ENCODE results near the gene ETFA.

The ETFA gene

GRCh38 chr15:76208084-76208785 lies 103.0 kb downstream of the ETFA start:
- Histone ChIP-seq H3K27ac (no peak overlapping the region), H3K36me3 (peaks cover 10 to 48% (median 40%) of the 10 kb centered on the region in 3 donors), H3K4me3 (no peak overlapping the region), H3K9me3 (no peaks in the 10 kb centered on the region), H3K4me1 (peaks cover 0 to 4% (median 0%) of the 10 kb centered on the region in 4 donors), H3K27me3 (no peaks in the 10 kb centered on the region)
- intact Hi-C loops (cut with DNase I; ENCODE audit: low total_unique reads) = no loop called here
- no peak for DNase-seq
- no peak for TF ChIP-seq CTCF (IDR thresholded peaks at IDR 0.05)

GRCh38 chr15:76206325-76206976 lies 104.8 kb downstream of the ETFA start:
- H3K36me3 ChIP-seq = peaks cover 0 to 31% (median 22%) of the 10 kb centered on the region in 3 donors
- no peak overlapping the region for H3K27ac ChIP-seq
- H3K4me3 ChIP-seq = no peak overlapping the region
- TF ChIP-seq CTCF (IDR thresholded peaks at IDR 0.05) = no peak
- intact Hi-C loops (cut with DNase I; ENCODE audit: low total_unique reads) = no loop called here
- no peaks in the 10 kb centered on the region for H3K9me3 ChIP-seq
- peaks cover 0 to 4% (median 0%) of the 10 kb centered on the region in 4 donors for H3K4me1 ChIP-seq
- DNase-seq = peak; percentile 66 to 90
- H3K27me3 ChIP-seq = no peaks in the 10 kb centered on the region

DNA sequence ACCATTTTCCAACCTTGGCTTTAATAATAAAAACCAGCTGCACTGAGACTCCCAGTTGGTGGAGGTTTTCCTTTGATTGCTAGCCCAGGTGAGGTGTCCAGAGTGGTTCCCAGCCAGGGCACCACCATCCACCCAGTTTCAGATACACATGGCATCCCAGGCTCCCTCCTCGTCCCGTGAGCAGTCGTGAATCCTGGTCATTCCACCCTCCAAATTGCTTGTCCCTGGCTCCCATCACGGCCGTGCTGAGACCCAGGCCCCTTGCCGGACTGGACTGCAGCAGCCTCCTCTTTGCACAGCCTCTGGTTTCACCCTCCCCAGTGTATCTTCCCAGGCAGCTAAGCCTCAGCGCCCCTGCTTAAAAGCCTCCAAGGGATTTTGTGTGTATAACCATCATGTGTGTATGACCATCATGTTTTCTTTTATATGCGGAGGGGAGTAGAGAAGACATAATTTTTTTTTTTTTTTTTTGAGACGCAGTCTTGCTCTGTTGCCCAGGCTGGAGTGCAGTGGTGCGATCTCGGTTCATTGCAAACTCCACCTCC lies 106.3 kb downstream of the ETFA start:
- no peak for TF ChIP-seq CTCF (IDR thresholded peaks at IDR 0.05)
- H3K4me3 ChIP-seq = no peak overlapping the region

DNA sequence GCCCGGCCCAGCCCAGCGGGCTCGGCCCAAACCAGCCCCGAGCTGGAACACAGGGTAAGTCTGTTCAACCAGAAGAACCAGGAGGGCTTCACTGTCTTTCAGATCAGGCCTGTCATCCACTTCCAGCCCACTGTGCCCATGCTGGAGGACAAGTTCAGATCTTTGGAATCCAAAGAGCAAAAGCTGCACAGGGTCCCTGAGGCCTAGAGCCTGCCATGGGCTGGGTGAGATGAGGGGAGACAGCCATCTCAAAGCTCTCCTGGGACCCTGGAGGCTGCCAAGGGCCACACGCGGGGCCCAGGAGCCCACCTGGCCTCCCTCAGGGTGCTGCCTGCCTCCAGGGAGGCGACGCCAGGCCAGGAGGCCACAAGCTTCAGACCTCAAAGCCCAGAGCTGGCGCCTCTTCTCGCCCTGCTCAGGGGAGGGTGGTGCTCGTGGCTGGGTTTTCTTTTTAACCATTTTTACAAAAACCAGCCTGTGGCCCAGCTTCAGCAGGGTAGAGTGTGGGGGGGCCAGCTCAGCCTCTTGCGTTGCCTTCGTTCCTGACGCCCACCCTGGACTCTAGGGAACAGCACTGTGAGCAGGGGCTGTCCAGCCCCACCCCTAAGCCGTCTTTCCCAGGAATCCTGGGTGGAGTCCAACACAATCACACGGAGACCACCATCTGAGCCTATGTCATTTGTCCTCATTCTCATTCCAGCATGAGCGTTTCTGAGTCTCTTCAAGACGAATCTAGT lies 107.0 kb downstream of the ETFA start:
- Histone ChIP-seq H3K27me3 (no peaks in the 10 kb centered on the region), H3K4me3 (no peak overlapping the region), H3K4me1 (peaks cover 0 to 11% (median 5%) of the 10 kb centered on the region in 4 donors), H3K9me3 (no peaks in the 10 kb centered on the region), H3K36me3 (peaks cover 0 to 10% (median 9%) of the 10 kb centered on the region in 3 donors), H3K27ac (no peak overlapping the region)
- no peak for TF ChIP-seq CTCF (IDR thresholded peaks at IDR 0.05)
- intact Hi-C loops (cut with DNase I; ENCODE audit: low total_unique reads) = no loop called here
- DNase-seq = peak in 1 of 2 donors; percentile 48

More for the DNA sequence above, 106.3 kb downstream of the ETFA start:
- peaks cover 0 to 4% (median under 1%) of the 10 kb centered on the region in 4 donors for H3K4me1 ChIP-seq
- H3K27ac ChIP-seq = no peak overlapping the region
- H3K9me3 ChIP-seq = no peaks in the 10 kb centered on the region
- H3K36me3 ChIP-seq = peaks cover 0 to 17% (median 12%) of the 10 kb centered on the region in 3 donors
- DNase-seq = no peak
- no peaks in the 10 kb centered on the region for H3K27me3 ChIP-seq
- intact Hi-C loops (cut with DNase I; ENCODE audit: low total_unique reads) = no loop called here

GRCh38 chr15:76203346-76204108 lies 107.7 kb downstream of the ETFA start:
- H3K36me3 ChIP-seq = peaks cover 0 to 3% (median 1%) of the 10 kb centered on the region in 3 donors
- H3K4me3 ChIP-seq = no peak overlapping the region
- no peaks in the 10 kb centered on the region for H3K27me3 ChIP-seq
- DNase-seq = peak in 1 of 2 donors; percentile 61
- no peak overlapping the region for H3K27ac ChIP-seq
- peaks cover 0 to 19% (median 12%) of the 10 kb centered on the region in 4 donors for H3K4me1 ChIP-seq
- no peaks in the 10 kb centered on the region for H3K9me3 ChIP-seq
- intact Hi-C loops (cut with DNase I; ENCODE audit: low total_unique reads) = no loop called here
- TF ChIP-seq CTCF (IDR thresholded peaks at IDR 0.05) = no peak
